Type B pancreatic cell (in vitro differentiated cells): ENCODE results near the gene FAM222B. TPM values are rescaled to one million over a fixed set of nuclear protein-coding genes. Genes with fewer than 3 reads are reported as not detected.

Experiments
- DNase-seq: peaks from one replicate; pipeline ENCODE4 v3.0.0; 2021; ENCODE audit warnings: mixed read lengths; ENCODE audit not compliant: unreplicated experiment; ENCODE audit errors: extremely low spot score
- H3K27ac Mint-ChIP-seq: 2 replicates; pipeline ENCODE4 v1.8.0; 2021; ENCODE audit warnings: mild to moderate bottlenecking, mixed read lengths
- H3K27me3 Mint-ChIP-seq: 2 replicates; pipeline ENCODE4 v1.8.0; 2021; ENCODE audit warnings: mixed read lengths
- H3K36me3 Mint-ChIP-seq: 2 replicates; pipeline ENCODE4 v1.8.0; 2021; ENCODE audit warnings: mixed read lengths
- H3K4me1 Mint-ChIP-seq: one replicate; pipeline ENCODE4 v1.8.0; 2021; ENCODE audit warnings: mixed read lengths; ENCODE audit not compliant: unreplicated experiment
- H3K4me3 Mint-ChIP-seq: 2 replicates; pipeline ENCODE4 v1.8.0; 2021; ENCODE audit warnings: mild to moderate bottlenecking, mixed read lengths
- H3K9me3 Mint-ChIP-seq: 2 replicates; pipeline ENCODE4 v1.8.0; 2021; ENCODE audit warnings: mixed read lengths
- total RNA-seq: library from RNA; stranded (reverse); gene quantifications from 2 replicates; pipeline ENCODE4 v1.2.1, GENCODE V29; 2021; ENCODE audit warnings: low replicate concordance
- TF ChIP-seq, protein P1 (sequence below): fragments of 200-600 bp; sonication (generic); conservative IDR thresholded peaks from 2 replicates; pipeline ENCODE4 v1.5.0; 2021; ENCODE audit warnings: antibody characterized with exemption, mild to moderate bottlenecking

The FAM222B gene
- total RNA-seq, 1 donor from 2014 or later: 28.7 TPM

DNA sequence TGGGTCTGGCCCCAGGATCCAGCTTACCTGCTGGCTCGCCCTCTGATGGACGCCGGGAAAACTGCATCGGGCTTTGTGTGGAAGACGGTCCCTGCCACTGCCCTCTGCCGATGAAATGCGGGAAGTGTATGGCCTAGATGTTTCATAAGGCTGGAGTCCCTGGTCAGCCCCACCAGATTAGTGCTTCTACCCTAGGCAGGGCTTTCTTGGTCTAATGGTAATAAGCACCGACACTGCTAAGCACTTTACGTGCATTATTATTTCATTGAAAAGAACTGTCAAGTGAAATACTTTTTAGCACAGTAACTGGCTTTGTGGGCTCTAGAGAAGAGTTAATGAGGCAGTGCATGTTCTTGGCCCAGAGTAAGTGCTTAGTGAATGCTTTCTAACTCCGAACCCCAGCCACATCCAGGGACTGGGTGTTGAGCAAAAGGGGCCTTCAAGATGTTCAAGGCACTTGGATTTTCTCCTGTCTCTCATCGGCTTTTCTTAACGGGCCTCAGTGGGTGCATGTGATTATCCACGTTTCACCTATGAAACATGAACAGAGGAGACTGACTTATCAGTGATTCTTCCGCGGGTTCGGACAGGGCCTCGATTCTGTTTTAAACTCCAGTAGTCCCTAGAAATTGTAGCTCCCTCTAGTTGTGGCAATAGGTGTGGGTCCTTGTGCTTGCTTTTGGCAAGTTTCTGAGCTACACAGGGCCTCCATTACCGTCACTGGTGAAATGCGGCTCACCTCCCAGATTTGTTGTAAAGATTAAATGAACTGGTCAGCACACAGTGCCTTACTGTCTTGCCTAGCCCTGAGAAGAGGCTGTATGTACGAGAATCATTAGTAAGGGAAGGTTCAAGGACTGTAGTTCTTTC lies 92.2 kb downstream of the FAM222B start:
- Mint-ChIP-seq H3K36me3 (peaks cover 13% of the 10 kb centered on the region), H3K4me1 (peaks cover 6% of the 10 kb centered on the region), H3K4me3 (peak overlapping the region; percentile 71), H3K27ac (peak overlapping the region; percentile 88), H3K27me3 (no peaks in the 10 kb centered on the region), H3K9me3 (no peaks in the 10 kb centered on the region)
- TF ChIP-seq, protein P1, sequence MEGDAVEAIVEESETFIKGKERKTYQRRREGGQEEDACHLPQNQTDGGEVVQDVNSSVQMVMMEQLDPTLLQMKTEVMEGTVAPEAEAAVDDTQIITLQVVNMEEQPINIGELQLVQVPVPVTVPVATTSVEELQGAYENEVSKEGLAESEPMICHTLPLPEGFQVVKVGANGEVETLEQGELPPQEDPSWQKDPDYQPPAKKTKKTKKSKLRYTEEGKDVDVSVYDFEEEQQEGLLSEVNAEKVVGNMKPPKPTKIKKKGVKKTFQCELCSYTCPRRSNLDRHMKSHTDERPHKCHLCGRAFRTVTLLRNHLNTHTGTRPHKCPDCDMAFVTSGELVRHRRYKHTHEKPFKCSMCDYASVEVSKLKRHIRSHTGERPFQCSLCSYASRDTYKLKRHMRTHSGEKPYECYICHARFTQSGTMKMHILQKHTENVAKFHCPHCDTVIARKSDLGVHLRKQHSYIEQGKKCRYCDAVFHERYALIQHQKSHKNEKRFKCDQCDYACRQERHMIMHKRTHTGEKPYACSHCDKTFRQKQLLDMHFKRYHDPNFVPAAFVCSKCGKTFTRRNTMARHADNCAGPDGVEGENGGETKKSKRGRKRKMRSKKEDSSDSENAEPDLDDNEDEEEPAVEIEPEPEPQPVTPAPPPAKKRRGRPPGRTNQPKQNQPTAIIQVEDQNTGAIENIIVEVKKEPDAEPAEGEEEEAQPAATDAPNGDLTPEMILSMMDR: peak; percentile 98
- DNase-seq: peak; percentile 93

- Mint-ChIP-seq H3K27me3 (no peaks in the 10 kb centered on the region), H3K9me3 (no peaks in the 10 kb centered on the region), H3K4me1 (peaks cover 6% of the 10 kb centered on the region), H3K4me3 (peak overlapping the region; percentile 71), H3K36me3 (peaks cover 13% of the 10 kb centered on the region), H3K27ac (peak overlapping the region; percentile 98)
- no peak for DNase-seq
- TF ChIP-seq, protein P1: no peak
These were observed 92.9 kb downstream of the FAM222B start for GRCh38 chr17:28749516-28750177.

DNA sequence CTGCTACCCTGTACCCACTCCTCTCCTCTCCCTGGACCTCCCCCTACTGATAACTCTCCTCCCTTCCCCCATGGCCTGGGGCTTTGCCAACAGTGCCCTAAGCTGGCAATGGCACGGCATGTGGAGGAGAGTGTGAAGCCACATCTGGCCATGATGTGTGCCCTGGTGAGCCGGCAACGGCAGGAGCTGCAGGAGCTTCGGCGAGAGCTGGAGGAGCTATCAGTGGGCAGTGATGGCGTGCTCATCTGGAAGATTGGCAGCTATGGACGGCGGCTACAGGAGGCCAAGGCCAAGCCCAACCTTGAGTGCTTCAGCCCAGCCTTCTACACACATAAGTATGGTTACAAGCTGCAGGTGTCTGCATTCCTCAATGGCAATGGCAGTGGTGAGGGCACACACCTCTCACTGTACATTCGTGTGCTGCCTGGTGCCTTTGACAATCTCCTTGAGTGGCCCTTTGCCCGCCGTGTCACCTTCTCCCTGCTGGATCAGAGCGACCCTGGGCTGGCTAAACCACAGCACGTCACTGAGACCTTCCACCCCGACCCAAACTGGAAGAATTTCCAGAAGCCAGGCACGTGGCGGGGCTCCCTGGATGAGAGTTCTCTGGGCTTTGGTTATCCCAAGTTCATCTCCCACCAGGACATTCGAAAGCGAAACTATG lies 93.6 kb downstream of the FAM222B start:
- DNase-seq: no peak
- Mint-ChIP-seq H3K4me1 (peaks cover 6% of the 10 kb centered on the region), H3K9me3 (no peaks in the 10 kb centered on the region), H3K36me3 (peaks cover 13% of the 10 kb centered on the region), H3K4me3 (peak overlapping the region; percentile 54), H3K27me3 (no peaks in the 10 kb centered on the region), H3K27ac (peak overlapping the region; percentile 98)
- TF ChIP-seq, protein P1: no peak

GRCh38 chr17:28747801-28748750 lies 94.5 kb downstream of the FAM222B start:
- Mint-ChIP-seq H3K36me3 (peaks cover 13% of the 10 kb centered on the region), H3K4me3 (peak overlapping the region; percentile 95), H3K4me1 (peaks cover 6% of the 10 kb centered on the region)

More at GRCh38 chr17:28747801-28748750, 94.5 kb downstream of the FAM222B start:
- no peaks in the 10 kb centered on the region for H3K9me3 Mint-ChIP-seq
- H3K27me3 Mint-ChIP-seq: no peaks in the 10 kb centered on the region
- TF ChIP-seq, protein P1: no peak
- DNase-seq: no peak
- H3K27ac Mint-ChIP-seq: peak overlapping the region; percentile 98
